Thoracic aorta (tissue), 2 donors: ENCODE measurements around the gene PGC. TPM values are rescaled to one million over a fixed set of nuclear protein-coding genes. Genes with fewer than 3 reads are reported as not detected.

Source experiments
- ATAC-seq: fragments of 150-250 bp; one replicate; pipeline ENCODE4 v1.8.0; 2017; ENCODE audit warnings: low read depth; ENCODE audit not compliant: insufficient number of reproducible peaks, low FRiP score
- DNase-seq: peaks from one replicate; pipeline ENCODE4 v3.0.0-alpha.2; 2020; ENCODE audit warnings: low spot score
- H3K27ac ChIP-seq, 2 donors: fragments of 200-600 bp; sonication (generic); 1 replicate in 1 of 2; 2 replicates in 1 of 2; pipeline ENCODE4 v1.5.1; 2016; ENCODE audit warnings: mild to moderate bottlenecking in 2 of 2, moderate library complexity in 2 of 2
- H3K27me3 ChIP-seq: fragments of 200-600 bp; sonication (generic); replicated peaks from 2 replicates; pipeline ENCODE4 v1.6.0; 2016; ENCODE audit warnings: mild to moderate bottlenecking; ENCODE audit not compliant: insufficient read depth
- H3K36me3 ChIP-seq: fragments of 200-600 bp; sonication (generic); one replicate; pipeline ENCODE4 v1.5.1; 2016
- H3K4me1 ChIP-seq, 2 donors: fragments of 200-600 bp; sonication (generic); 1 replicate in 1 of 2; 2 replicates in 1 of 2; pipeline versions ENCODE4 v1.5.1 to v1.6.0; 2016; ENCODE audit warnings: low read depth in 2 of 2, mild to moderate bottlenecking in 1 of 2; ENCODE audit not compliant: control insufficient read depth in 1 of 2
- H3K4me3 ChIP-seq: fragments of 200-600 bp; sonication (generic); 2 replicates; pipeline ENCODE4 v1.5.1; 2016; ENCODE audit warnings: mild to moderate bottlenecking
- H3K9me3 ChIP-seq: fragments of 200-600 bp; sonication (generic); 2 replicates; pipeline ENCODE4 v1.5.1; 2016
- CTCF ChIP-seq: fragments of 200-600 bp; sonication (generic); IDR thresholded peaks from one replicate; pipeline ENCODE4 v1.5.1; 2019; ENCODE audit warnings: antibody characterized with exemption
- total RNA-seq, 2 donors: library from RNA; depleted of rRNA; stranded (reverse); fragments of >200 nt; gene quantifications; one replicate each; pipeline versions ENCODE4 v1.1.0 to v1.2.3, GENCODE V29; 2016

The PGC gene
- total RNA-seq, 2 donors from 2014 or later, result 53.1 TPM; not detected in 1

DNA sequence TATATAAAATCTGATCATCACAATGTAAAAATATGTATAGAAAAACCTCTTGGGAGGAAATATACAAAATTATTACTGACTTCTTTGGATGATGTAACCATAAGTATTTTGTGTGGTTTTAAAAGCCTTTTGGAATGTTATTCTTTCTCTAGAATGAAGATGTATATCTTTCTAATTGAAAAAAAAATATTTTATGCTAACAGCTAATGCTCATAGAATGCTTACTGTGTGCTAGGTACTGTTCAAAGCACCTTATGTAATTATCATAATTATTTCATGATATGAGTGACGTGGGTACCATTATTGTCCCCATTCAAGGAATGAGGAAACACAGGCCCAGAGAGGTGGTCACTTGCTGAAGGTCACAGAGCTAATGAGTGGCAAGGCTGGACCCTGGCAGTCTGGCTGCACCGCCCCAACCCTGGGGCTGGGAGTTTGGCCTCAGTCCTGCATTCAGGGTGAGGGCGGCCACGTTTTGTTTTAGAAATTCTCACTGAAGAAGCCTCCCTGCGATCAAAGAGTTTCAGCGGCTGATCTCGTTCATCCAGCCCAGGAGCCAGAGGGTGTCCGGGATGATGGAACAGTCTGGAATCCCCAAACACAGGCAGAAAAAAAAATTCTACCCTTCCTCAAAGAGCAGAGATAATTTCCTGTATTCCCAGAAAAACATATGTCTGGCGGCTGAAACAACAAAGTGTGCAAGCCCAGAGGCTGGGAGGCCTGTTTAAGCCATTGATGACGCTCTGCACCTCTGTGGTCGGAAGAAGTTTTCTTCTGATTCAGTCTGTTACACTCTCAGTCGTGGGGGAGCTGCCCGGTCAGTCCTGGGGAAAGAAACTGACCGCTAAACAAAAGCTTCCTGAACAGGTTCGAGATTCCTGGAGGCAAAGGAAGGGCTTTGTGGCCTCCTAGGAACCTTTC is 49.1 kb downstream of the PGC start:
- no peaks in the 10 kb centered on the region for H3K27me3 ChIP-seq
- H3K27ac ChIP-seq, result no peak overlapping the region
- no peak for TF ChIP-seq CTCF
- no peak overlapping the region for H3K4me3 ChIP-seq
- no peak for ATAC-seq
- H3K4me1 ChIP-seq, result no peaks in the 10 kb centered on the region
- no peaks in the 10 kb centered on the region for H3K9me3 ChIP-seq
- H3K36me3 ChIP-seq, result no peaks in the 10 kb centered on the region
- DNase-seq, result no peak

GRCh38 chr6:41696788-41697187 is 50.4 kb downstream of the PGC start:
- Histone ChIP-seq H3K9me3 (no peaks in the 10 kb centered on the region), H3K4me1 (no peaks in the 10 kb centered on the region), H3K36me3 (no peaks in the 10 kb centered on the region), H3K27ac (no peak overlapping the region), H3K4me3 (no peak overlapping the region), H3K27me3 (no peaks in the 10 kb centered on the region)
- DNase-seq (no peak), ATAC-seq (no peak)
- no peak for TF ChIP-seq CTCF

DNA sequence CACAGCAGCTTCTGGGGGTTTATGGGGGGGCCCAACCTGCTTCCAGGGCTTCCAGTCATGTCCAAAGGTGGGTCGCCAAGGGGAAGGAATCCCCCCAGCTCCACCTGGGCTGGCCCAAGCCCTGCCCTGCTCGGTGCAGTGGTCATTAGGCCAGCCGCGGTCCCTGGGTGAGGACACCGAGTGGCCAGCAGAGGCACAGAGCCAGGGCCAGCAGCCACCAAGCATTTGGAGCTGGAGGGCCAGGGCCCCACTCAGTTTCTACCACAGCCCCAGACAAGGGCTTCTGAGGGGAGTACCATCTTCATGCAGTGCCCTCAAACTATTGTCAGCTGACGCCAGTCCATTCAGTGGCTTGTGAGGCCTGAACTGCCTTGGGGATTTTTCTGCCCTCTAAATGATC is 51.4 kb downstream of the PGC start:
- ATAC-seq (no peak), DNase-seq (no peak)
- TF ChIP-seq CTCF, result no peak
- Histone ChIP-seq H3K27ac (no peak overlapping the region), H3K4me1 (no peaks in the 10 kb centered on the region), H3K4me3 (no peak overlapping the region), H3K9me3 (no peaks in the 10 kb centered on the region), H3K27me3 (no peaks in the 10 kb centered on the region), H3K36me3 (peaks cover 3% of the 10 kb centered on the region)

GRCh38 chr6:41694815-41695526 is 52.2 kb downstream of the PGC start:
- no peak for TF ChIP-seq CTCF
- no peak for DNase-seq
- Histone ChIP-seq H3K27ac (no peak overlapping the region), H3K4me3 (no peak overlapping the region), H3K4me1 (no peaks in the 10 kb centered on the region), H3K9me3 (no peaks in the 10 kb centered on the region), H3K36me3 (peaks cover 11% of the 10 kb centered on the region), H3K27me3 (no peaks in the 10 kb centered on the region)
- no peak for ATAC-seq
